ENCODE results near the gene NDFIP2. TPM values are rescaled to one million over a fixed set of nuclear protein-coding genes. Genes with fewer than 3 reads are reported as not detected.

NDFIP2 gene
- total RNA-seq, 1 donor from 2014 or later, result 110 TPM

DNA sequence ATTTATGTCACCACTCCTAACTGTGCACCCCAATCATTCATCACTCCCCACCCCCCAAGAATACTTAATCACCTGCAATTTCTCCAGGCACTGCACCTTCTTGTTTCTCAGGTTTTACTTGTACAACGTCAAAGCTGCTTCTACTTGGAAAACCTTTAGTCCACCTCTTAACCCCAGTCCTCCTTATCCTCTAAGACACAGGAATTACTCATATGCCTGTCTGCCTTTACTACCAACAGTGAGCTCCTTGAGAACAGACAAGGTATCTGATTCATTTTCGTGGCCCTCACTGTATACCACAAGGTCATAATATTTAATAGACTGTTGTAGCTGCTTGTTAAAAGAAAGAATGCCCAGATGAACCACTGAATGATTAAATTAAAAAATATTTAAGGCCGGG is 21.0 kb upstream of the NDFIP2 start:
- ATAC-seq, result peak; percentile 96

- ATAC-seq, result no peak
These were observed 18.1 kb upstream of the NDFIP2 start for GRCh38 chr13:79462895-79463294.

GRCh38 chr13:79463604-79464003 is 17.4 kb upstream of the NDFIP2 start:
- no peak for ATAC-seq

DNA sequence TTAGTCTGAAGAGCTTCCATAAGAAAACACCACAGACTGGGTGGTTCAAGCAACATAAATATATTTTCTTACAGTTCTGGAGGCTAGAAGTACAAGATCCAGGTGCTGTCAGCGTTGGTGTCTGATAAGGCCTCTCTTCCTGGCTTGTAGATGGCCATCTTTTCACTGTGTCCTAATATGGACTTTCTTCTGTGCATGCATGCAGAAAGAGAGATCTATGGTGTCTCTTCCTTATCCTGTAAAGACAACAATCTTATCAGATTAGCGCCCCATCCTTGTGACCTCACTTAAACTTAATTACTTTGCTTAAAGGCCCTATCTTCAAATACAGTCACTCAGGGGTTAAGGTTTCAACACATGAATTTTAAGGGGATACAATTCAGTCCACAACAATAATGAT is 14.1 kb upstream of the NDFIP2 start:
- no peak for ATAC-seq

DNA sequence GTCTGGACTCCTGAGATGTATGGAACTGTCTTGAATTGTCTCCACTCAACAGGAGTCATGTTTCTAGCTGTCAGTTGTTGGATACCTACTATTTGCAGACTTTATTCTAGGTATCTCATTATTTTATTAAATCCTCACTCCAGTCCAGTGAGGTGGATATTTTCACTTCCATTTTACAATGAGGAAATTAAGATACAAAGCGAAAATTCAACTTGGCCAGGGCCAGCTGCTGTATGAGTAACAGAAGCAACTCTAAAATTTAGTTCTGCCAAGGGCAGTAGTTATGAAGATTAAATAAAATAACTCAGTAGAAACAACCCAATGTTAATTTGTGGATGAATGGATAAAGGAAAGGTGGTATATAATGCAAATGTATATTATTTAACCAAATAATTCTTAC is 12.6 kb upstream of the NDFIP2 start:
- ATAC-seq, result no peak

- no peak for ATAC-seq
These were observed 12.1 kb upstream of the NDFIP2 start for GRCh38 chr13:79468819-79469218.

DNA sequence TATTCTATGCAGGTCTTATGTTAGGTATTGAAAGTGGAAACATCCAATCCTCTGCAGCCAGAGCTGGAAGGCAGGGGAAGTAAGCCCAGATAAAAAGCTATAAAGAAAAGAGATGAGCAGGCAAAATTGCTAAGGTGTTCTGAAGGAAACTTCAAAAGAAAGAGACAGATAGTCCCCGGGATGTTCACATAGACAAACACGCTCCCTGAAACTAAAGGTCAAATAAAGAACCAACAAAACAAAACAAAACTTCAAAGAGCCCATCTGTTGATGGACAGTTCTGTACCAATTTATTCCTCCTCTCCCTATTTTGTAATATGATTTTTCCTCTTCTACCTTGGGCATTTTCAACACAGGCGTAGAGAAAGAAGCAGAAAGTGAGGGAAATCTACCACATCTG is 11.3 kb upstream of the NDFIP2 start:
- no peak for ATAC-seq

DNA sequence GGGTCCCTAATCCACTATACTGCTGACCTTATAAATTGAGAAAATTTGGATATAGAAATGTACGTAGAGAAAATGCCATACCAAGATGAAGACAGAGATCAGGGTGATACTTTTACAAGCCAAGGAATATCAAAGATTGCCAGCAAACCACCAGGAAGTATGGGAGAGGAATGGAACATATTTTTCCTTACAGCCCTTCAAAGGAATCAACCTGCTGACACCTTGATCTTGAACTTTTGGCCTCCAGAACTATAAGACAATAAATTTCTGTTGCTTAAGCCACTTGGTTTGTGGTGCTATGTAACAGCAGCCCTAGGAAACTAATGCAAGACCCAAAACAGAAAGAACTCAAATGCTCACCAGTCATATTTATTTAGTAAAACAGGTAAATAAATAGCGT is 10.3 kb upstream of the NDFIP2 start:
- ATAC-seq, result no peak

DNA sequence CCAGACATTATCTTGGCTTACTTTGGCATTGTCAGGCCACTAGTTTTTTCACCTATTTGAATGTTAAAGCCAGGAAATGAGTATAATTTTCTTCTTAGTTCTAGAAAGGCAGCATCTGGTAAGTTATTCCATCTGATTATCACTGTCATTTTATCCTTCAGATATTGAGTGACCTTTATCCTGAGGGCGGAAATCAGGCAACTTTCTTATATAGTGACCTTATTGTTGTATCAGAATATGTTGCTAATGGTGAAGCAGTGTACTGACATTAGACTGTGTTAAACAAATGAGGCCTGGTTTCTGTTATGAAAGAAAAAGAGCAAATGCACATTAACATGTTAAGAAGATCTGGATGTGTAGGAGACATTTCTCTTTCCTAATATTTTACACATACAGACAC is 5.4 kb upstream of the NDFIP2 start:
- ATAC-seq, result no peak

- no peak for ATAC-seq
These were observed 3.0 kb upstream of the NDFIP2 start for GRCh38 chr13:79477968-79478367.

GRCh38 chr13:79479882-79480281 is 1.1 kb upstream of the NDFIP2 start:
- ATAC-seq, result no peak

GRCh38 chr13:79481685-79482052 is 714 bp downstream of the NDFIP2 start:
- peak; percentile 43 for ATAC-seq

DNA sequence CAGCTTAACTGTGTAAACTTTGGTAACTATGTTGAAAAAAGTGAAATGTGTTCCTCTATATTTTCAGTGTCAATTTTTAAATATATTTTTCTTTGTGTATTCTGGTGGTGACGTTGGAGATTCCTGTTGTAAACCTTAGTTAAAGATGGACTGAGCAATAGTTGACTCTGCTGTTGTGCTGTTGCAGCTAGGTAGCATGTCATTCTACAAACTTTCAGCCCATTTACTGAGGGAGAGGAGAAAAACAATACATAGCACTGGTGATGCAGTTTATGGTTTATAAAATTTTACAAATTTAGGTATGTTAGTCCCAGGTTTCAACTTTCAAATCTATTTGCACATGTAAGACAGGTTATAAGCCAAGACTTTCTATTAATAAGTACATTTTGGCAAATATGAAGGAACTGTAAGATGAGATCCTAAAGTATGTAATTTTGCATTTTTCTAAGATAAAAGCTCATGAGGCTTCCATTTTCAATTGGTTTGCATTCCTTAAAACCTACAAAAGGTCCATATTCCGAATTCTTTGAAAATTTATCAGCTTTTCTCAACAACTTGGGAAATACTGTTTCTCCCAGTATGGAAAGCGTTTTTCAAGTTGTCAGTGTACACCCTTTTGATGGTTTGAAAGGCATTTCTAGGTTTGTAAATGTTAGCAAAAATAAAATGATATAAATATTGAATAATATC is 1.5 kb downstream of the NDFIP2 start:
- no peak for ATAC-seq

GRCh38 chr13:79483086-79483706 is 2.2 kb downstream of the NDFIP2 start:
- ATAC-seq, result no peak

DNA sequence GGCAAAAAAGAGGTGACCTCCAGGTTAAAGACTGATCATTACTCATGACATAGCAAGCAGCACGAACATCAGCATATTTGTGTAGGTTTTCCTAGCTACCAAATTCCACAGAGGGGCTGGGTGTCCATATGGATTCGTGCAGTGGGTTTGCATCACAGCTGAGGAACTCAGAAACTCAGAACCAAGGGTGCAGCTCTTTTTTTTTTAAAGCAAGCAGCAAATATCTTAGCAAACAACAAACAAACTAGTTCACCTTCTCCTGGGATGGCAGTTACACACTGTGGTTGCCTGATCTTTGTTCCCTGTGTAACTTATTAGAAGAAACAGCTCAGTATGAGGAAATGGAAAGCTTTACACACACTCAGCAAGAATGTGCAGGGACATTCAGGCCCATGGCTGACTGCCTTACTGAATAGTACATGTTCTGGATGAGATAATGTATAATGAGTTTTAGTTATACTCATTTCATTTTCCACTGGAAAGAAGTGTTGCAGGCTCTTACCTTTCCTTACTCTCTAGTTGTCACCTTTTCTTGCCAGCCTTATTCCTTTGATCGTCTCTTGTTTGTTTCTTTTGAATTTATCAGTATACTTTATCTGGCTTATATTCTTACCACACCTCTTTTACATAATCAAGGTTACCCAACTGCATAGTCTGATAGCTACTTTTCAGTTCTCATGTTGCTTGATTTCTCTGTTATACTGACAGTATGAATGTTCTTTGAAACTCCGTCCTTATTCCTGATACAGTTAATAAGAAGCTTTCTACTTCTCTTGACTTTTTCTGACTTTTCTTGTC is 4.3 kb downstream of the NDFIP2 start:
- ATAC-seq, result peak; percentile 73

GRCh38 chr13:79486433-79487188 is 5.7 kb downstream of the NDFIP2 start:
- ATAC-seq, result peak; percentile 49

DNA sequence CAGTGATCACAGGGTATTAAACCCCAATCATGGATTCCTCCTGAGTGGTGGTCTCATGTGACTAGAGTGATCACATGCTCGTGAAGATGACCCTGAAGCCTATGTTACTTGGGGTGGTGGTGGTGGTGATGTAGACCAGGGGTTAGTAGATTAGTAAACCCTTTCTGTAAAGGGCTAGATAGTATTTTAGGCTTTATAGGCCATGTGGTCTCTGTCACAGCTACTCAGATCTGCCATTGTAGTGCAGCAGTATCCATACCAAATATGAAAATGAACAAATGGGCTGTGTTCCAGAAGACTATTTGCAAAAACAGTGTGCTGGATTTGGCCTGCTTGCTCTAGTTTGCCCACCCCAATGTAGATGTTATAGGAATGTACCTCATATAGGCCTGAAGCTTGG is 9.4 kb downstream of the NDFIP2 start:
- ATAC-seq, result no peak

DNA sequence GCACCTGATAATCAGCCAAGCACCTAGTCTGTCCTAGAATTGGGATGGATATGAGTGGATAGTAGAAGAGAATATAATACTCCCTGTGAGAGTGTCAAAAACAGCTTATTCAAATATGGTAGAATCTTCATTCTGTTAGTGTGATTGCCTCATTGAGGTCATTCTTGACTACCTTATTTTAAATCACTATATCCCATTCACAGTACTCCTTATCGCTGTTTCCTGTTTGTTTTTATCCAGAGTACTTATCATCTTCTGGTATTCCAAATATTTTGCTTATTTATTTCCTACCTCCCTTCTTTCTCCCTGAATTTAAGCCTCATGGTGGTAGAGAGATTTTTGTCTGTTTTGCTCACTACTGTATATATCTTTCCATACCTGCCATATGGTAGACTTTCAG is 9.9 kb downstream of the NDFIP2 start:
- ATAC-seq, result no peak

DNA sequence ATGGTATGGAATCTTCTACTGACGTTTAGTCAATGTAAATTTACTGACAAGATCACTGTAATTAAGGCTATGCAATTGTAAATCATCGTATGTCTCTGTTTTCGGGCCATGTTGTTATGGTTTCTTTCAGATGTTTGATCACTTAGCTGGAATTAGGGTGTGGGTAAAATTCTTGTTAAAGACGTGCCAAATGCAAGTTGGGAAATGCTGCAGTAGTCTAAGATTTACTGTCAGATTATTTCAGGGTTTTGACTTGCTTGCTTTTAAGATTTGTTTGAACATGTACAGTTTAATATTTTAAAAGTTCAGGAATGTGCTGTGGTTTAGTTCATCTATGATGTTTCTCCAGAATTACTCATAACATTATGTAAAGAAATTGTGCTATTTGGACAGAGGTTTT is 10.8 kb downstream of the NDFIP2 start:
- peak; percentile 87 for ATAC-seq

DNA sequence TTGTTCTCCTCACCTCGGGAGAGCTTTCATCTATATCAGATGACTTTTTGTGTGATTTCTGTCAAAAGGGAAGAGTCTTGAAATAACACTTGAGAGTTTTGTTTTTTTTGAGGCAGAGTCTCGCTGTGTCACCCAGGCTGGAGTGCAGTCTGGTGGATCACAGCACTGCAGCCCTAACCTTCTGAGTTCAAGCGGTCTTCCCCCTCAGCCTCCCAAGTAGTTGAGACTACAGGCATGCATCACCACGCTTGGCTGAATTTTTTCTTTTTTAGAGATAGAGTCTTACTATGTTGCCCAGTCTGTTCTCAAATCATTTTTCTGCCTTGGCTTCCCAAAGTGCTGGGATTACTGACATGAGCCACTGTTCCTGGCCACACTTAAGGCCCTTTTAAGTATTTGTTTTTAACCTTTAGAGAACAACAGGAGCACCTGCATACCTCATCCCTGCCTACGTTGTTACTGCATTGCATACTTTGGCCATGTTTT is 11.4 kb downstream of the NDFIP2 start:
- peak; percentile 71 for ATAC-seq

- ATAC-seq, result no peak
These were observed 12.1 kb downstream of the NDFIP2 start for GRCh38 chr13:79492918-79493594.

- no peak for ATAC-seq
These were observed 15.2 kb downstream of the NDFIP2 start for GRCh38 chr13:79496188-79496587.
